ENCODE data around the gene TRPM5.

DNA sequence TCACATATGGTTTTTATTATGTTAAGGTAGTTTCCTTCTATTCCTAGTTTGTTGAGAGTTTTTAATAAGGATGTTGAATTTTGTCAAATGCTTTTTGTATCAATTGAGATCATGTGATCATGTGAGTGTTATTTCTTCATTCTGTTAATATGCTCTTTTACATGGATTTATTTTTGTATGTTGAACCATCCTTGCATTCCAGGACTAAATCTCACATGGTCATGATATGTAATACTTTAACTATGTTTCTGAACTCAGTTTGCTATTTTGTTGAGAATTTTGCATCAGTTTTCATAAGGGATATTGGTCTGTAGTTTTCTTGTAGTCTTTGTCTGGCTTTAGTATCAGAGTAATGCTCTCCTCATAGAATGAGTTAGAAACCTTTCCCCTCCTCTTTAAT, 43.7 kb upstream of the TRPM5 start:
- TF ChIP-seq, protein P1, sequence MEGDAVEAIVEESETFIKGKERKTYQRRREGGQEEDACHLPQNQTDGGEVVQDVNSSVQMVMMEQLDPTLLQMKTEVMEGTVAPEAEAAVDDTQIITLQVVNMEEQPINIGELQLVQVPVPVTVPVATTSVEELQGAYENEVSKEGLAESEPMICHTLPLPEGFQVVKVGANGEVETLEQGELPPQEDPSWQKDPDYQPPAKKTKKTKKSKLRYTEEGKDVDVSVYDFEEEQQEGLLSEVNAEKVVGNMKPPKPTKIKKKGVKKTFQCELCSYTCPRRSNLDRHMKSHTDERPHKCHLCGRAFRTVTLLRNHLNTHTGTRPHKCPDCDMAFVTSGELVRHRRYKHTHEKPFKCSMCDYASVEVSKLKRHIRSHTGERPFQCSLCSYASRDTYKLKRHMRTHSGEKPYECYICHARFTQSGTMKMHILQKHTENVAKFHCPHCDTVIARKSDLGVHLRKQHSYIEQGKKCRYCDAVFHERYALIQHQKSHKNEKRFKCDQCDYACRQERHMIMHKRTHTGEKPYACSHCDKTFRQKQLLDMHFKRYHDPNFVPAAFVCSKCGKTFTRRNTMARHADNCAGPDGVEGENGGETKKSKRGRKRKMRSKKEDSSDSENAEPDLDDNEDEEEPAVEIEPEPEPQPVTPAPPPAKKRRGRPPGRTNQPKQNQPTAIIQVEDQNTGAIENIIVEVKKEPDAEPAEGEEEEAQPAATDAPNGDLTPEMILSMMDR (IDR thresholded peaks at IDR 0.05; ENCODE audit: control extremely low read depth in 1 of 3, insufficient read depth in 1 of 3, low read depth in 1 of 3, low read length in 3 of 3), result no peak
- TF ChIP-seq, protein P2, sequence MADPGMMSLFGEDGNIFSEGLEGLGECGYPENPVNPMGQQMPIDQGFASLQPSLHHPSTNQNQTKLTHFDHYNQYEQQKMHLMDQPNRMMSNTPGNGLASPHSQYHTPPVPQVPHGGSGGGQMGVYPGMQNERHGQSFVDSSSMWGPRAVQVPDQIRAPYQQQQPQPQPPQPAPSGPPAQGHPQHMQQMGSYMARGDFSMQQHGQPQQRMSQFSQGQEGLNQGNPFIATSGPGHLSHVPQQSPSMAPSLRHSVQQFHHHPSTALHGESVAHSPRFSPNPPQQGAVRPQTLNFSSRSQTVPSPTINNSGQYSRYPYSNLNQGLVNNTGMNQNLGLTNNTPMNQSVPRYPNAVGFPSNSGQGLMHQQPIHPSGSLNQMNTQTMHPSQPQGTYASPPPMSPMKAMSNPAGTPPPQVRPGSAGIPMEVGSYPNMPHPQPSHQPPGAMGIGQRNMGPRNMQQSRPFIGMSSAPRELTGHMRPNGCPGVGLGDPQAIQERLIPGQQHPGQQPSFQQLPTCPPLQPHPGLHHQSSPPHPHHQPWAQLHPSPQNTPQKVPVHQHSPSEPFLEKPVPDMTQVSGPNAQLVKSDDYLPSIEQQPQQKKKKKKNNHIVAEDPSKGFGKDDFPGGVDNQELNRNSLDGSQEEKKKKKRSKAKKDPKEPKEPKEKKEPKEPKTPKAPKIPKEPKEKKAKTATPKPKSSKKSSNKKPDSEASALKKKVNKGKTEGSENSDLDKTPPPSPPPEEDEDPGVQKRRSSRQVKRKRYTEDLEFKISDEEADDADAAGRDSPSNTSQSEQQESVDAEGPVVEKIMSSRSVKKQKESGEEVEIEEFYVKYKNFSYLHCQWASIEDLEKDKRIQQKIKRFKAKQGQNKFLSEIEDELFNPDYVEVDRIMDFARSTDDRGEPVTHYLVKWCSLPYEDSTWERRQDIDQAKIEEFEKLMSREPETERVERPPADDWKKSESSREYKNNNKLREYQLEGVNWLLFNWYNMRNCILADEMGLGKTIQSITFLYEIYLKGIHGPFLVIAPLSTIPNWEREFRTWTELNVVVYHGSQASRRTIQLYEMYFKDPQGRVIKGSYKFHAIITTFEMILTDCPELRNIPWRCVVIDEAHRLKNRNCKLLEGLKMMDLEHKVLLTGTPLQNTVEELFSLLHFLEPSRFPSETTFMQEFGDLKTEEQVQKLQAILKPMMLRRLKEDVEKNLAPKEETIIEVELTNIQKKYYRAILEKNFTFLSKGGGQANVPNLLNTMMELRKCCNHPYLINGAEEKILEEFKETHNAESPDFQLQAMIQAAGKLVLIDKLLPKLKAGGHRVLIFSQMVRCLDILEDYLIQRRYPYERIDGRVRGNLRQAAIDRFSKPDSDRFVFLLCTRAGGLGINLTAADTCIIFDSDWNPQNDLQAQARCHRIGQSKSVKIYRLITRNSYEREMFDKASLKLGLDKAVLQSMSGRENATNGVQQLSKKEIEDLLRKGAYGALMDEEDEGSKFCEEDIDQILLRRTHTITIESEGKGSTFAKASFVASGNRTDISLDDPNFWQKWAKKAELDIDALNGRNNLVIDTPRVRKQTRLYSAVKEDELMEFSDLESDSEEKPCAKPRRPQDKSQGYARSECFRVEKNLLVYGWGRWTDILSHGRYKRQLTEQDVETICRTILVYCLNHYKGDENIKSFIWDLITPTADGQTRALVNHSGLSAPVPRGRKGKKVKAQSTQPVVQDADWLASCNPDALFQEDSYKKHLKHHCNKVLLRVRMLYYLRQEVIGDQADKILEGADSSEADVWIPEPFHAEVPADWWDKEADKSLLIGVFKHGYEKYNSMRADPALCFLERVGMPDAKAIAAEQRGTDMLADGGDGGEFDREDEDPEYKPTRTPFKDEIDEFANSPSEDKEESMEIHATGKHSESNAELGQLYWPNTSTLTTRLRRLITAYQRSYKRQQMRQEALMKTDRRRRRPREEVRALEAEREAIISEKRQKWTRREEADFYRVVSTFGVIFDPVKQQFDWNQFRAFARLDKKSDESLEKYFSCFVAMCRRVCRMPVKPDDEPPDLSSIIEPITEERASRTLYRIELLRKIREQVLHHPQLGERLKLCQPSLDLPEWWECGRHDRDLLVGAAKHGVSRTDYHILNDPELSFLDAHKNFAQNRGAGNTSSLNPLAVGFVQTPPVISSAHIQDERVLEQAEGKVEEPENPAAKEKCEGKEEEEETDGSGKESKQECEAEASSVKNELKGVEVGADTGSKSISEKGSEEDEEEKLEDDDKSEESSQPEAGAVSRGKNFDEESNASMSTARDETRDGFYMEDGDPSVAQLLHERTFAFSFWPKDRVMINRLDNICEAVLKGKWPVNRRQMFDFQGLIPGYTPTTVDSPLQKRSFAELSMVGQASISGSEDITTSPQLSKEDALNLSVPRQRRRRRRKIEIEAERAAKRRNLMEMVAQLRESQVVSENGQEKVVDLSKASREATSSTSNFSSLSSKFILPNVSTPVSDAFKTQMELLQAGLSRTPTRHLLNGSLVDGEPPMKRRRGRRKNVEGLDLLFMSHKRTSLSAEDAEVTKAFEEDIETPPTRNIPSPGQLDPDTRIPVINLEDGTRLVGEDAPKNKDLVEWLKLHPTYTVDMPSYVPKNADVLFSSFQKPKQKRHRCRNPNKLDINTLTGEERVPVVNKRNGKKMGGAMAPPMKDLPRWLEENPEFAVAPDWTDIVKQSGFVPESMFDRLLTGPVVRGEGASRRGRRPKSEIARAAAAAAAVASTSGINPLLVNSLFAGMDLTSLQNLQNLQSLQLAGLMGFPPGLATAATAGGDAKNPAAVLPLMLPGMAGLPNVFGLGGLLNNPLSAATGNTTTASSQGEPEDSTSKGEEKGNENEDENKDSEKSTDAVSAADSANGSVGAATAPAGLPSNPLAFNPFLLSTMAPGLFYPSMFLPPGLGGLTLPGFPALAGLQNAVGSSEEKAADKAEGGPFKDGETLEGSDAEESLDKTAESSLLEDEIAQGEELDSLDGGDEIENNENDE (IDR thresholded peaks at IDR 0.05; ENCODE audit: insufficient replicate concordance, low read length), result no peak
- TF ChIP-seq TAF1 (IDR thresholded peaks at IDR 0.05; ENCODE audit: low read depth, low read length) (no peak), SRF (IDR thresholded peaks at IDR 0.05; ENCODE audit: low read depth, low read length) (no peak), SP2 (IDR thresholded peaks at IDR 0.05; ENCODE audit: low read length) (no peak), EZH2 (IDR thresholded peaks at IDR 0.05; ENCODE audit: low read depth, low read length, severe bottlenecking) (no peak), JUND (IDR thresholded peaks at IDR 0.05; ENCODE audit: low read length) (no peak)
- TF ChIP-seq, protein P3, sequence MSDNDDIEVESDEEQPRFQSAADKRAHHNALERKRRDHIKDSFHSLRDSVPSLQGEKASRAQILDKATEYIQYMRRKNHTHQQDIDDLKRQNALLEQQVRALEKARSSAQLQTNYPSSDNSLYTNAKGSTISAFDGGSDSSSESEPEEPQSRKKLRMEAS (IDR thresholded peaks at IDR 0.05), result no peak

All from H1 (cell line).